Prostate gland (tissue), 2 donors: ENCODE data around the gene PTRH1. TPM values are rescaled to one million over a fixed set of nuclear protein-coding genes. Genes with fewer than 3 reads are reported as not detected.

Experiments
- DNase-seq: peaks from one replicate; pipeline ENCODE4 v3.0.0-alpha.2; 2019; ENCODE audit warnings: low spot score
- H3K27ac ChIP-seq, 2 donors: fragments of 200-600 bp; sonication (generic); 2 replicates each; pipeline ENCODE4 v1.5.1; 2017 to 2019
- H3K27me3 ChIP-seq: fragments of 200-600 bp; sonication (generic); replicated peaks from 2 replicates; pipeline ENCODE4 v1.5.1; 2019; ENCODE audit not compliant: insufficient read depth
- H3K36me3 ChIP-seq, 2 donors: fragments of 200-600 bp; sonication (generic); 1 replicate in 1 of 2; 2 replicates in 1 of 2; pipeline versions ENCODE4 v1.5.1 to v1.8.1; 2017 to 2019
- H3K4me1 ChIP-seq: fragments of 200-600 bp; sonication (generic); replicated peaks from 2 replicates; pipeline ENCODE4 v1.5.1; 2019
- H3K4me3 ChIP-seq, 2 donors: fragments of 200-600 bp; sonication (generic); 2 replicates each; pipeline ENCODE4 v1.5.1; 2017 to 2019
- H3K9me3 ChIP-seq: fragments of 200-600 bp; sonication (generic); 2 replicates; pipeline ENCODE4 v1.5.1; 2017
- POLR2A ChIP-seq: fragments of 450-650 bp; IDR thresholded peaks from one replicate; pipeline ENCODE4 v1.6.1; 2016; ENCODE audit warnings: antibody characterized with exemption, mild to moderate bottlenecking
- POLR2AphosphoS5 ChIP-seq: sonication (generic); formaldehyde crosslinking; IDR thresholded peaks from one replicate; pipeline ENCODE4 v1.6.1; 2017; ENCODE audit warnings: antibody characterized with exemption
- WGBS: methylation state at CpG from one replicate; pipeline ENCODE4 v1.1.5; 2018; 5-methylcytosine and 5-hydroxymethylcytosine counted together
- intact Hi-C: fragments of 100-400 bp; cut with DNase I; formaldehyde crosslinking; loops from one replicate; pipeline ENCODE4 v1.14.2; 2022
- total RNA-seq, 2 donors: library from RNA; depleted of rRNA; stranded (reverse); fragments of >200 nt; gene quantifications; one replicate each; pipeline ENCODE4 v1.1.0, GENCODE V29; 2016
- TF ChIP-seq, protein P1 (sequence below), 4 experiments: fragments of 200-600 bp in 2 of 4; fragments of 450-650 bp in 2 of 4; sonication (generic) in 2 of 4; IDR thresholded peaks; 1 replicate in 3 of 4; 2 replicates in 1 of 4; pipeline ENCODE4 v1.5.1; 2016 to 2019; ENCODE audit warnings: antibody characterized with exemption in 4 of 4, mild to moderate bottlenecking in 2 of 4, moderate library complexity in 2 of 4

PTRH1 gene
- total RNA-seq, 2 donors from 2014 or later = 25.4 to 28.6 TPM

DNA sequence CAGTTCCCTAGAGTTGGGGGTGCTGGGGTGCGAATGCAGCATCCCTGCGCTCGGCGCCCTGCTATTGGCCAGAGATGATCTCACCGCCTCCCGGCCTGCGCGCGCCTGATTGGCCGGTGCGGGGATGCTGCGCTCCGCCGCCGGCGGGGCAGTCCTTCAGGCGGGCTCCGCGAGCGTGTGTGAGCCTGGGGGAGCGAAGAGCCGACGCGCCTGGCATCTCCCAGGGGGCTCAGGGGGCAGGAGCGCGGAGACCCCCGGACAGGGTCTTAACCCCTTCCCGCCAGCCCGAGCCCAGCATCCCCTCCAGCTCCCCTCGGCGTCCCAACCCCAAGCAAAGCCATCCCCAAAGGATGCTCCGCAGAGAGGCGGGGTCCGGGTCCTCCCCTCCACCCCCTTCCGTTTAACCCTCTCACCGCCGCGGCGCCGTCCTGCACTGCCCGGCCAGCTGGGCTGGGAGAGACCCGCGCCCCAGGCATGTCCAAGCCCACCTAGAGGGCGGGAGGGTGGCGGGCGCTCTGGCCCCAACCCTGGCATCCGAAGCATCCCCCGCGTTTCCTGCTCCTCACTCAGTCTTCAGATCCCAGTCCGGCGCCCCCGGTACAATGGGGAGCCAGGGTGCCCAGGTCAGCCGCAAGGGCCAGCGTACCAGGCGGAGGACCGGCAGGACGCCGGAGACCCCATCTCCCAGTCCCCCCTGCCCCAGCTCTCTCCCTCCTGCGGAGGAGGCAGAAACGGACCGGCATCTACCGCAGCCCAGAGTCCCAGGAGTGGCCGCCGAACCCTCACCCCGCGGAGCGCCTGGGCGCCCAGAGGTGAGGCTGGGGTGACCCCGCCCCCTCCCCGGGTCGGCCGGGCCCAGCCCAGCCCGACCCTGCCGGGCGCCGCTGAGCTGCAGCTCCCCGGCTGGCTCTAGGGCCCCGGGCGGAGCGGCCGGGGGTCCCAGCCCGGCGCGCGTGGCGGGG, 38.9 kb upstream of the PTRH1 start:
- 15% methylated on average over 49 of the region's 86 CpGs for WGBS
- no peak for TF ChIP-seq POLR2AphosphoS5
- TF ChIP-seq, protein P1, sequence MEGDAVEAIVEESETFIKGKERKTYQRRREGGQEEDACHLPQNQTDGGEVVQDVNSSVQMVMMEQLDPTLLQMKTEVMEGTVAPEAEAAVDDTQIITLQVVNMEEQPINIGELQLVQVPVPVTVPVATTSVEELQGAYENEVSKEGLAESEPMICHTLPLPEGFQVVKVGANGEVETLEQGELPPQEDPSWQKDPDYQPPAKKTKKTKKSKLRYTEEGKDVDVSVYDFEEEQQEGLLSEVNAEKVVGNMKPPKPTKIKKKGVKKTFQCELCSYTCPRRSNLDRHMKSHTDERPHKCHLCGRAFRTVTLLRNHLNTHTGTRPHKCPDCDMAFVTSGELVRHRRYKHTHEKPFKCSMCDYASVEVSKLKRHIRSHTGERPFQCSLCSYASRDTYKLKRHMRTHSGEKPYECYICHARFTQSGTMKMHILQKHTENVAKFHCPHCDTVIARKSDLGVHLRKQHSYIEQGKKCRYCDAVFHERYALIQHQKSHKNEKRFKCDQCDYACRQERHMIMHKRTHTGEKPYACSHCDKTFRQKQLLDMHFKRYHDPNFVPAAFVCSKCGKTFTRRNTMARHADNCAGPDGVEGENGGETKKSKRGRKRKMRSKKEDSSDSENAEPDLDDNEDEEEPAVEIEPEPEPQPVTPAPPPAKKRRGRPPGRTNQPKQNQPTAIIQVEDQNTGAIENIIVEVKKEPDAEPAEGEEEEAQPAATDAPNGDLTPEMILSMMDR (IDR thresholded peaks at IDR 0.05) = no peak
- no peak for TF ChIP-seq POLR2A
- peaks cover 7% of the 10 kb centered on the region for H3K27me3 ChIP-seq
- no peak overlapping the region for H3K4me3 ChIP-seq
- no peaks in the 10 kb centered on the region for H3K36me3 ChIP-seq
- no peak overlapping the region for H3K27ac ChIP-seq
- no peak for DNase-seq
- H3K4me1 ChIP-seq = no peaks in the 10 kb centered on the region
- H3K9me3 ChIP-seq = no peaks in the 10 kb centered on the region
- intact Hi-C loops = no loop called here

DNA sequence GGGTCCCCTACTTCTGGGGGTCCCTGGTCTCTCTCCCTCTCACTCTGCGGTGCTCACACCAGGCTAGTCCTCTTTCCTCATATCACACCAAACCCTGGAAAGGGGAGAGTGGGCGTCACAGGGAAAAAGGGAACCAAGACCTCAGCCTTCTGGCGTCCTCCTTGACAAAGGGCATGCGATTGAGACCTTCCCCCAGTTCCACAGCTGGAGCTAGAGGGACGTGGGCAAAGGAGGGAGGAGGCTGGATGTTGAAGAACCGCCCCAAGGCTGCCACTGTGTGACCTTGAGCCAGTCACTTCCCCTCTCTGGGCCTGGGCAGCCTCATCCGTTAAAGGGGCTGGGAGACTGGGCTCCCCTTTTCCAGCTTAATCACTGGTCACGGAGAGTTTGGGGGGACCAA, 38.2 kb upstream of the PTRH1 start:
- WGBS = 52% methylated on average over 8 of the region's 8 CpGs
- Histone ChIP-seq H3K9me3 (no peaks in the 10 kb centered on the region), H3K4me3 (no peak overlapping the region), H3K4me1 (no peaks in the 10 kb centered on the region), H3K36me3 (no peaks in the 10 kb centered on the region), H3K27me3 (peaks cover 7% of the 10 kb centered on the region), H3K27ac (no peak overlapping the region)
- intact Hi-C loops = no loop called here
- no peak for DNase-seq
- TF ChIP-seq, protein P1 (IDR thresholded peaks at IDR 0.05) = no peak
- TF ChIP-seq POLR2AphosphoS5 (no peak), POLR2A (no peak)

DNA sequence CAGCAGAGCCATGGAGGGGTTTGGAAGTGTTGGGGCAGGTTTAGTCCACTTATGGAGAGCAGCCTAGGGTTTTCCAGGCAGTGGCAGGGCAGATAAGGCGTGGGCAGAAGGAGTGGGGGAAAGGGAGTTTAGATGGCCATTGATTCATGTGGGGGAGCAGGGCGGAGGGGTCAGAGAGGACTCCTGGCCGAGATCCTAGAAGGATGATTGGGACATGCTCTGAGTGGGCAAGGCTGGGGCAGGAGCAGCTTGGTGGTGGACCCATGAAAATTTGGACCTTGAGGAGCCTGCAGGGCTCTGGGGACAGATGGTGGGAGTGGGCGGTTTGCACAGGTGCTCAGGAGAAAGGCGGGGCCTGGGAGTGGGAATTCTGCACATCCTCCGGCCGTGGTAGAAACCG, 37.7 kb upstream of the PTRH1 start:
- no peaks in the 10 kb centered on the region for H3K4me1 ChIP-seq
- H3K27ac ChIP-seq = no peak overlapping the region
- 54% methylated on average over 8 of the region's 8 CpGs for WGBS
- H3K27me3 ChIP-seq = peaks cover 7% of the 10 kb centered on the region
- DNase-seq = no peak
- no peaks in the 10 kb centered on the region for H3K36me3 ChIP-seq
- no peak for TF ChIP-seq POLR2AphosphoS5
- TF ChIP-seq, protein P1 (IDR thresholded peaks at IDR 0.05) = no peak
- no peak for TF ChIP-seq POLR2A
- no peak overlapping the region for H3K4me3 ChIP-seq
- intact Hi-C loops = no loop called here
- H3K9me3 ChIP-seq = no peaks in the 10 kb centered on the region

DNA sequence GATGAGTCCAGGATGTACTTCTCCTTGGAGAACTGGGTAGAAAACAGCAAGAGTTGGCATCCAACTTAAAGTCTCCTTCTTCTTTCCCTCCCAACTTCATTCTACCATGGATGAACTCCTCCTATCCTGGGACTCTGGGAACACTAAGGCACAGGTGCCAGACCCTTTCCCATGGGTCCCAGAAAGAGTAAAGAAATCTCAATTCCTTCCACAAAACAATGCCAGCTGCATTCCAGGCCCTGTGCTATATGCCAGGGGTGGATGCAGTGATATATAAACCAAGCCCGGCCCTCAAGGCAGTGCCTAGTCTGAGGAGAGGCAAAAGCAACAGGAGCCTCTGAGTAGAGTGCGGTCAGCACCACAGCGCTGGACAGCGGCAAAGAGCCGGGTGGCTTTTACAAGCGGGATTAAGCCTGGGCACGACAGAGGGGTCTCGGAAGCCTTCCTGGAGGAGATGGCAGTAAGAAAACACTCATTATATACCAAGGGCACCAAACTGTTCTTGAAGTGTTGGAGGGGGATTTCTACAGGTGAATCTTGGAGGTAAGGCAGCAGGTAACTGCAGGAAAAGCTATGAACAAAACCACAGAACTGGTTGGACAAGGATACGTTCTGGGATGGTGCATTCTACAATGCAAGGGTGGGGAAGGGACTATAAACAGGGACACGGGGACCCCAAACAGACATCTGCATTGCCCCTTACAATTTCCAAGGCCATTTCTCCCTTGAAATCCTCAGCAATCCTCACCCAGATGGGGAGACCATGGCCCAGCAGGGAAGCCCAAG, 36.0 kb upstream of the PTRH1 start:
- H3K27ac ChIP-seq = no peak overlapping the region
- TF ChIP-seq POLR2A (no peak), POLR2AphosphoS5 (no peak)
- TF ChIP-seq, protein P1 (IDR thresholded peaks at IDR 0.05) = no peak
- H3K9me3 ChIP-seq = no peaks in the 10 kb centered on the region
- no peaks in the 10 kb centered on the region for H3K36me3 ChIP-seq
- intact Hi-C loops = no loop called here
- no peak overlapping the region for H3K4me3 ChIP-seq
- WGBS = 21% methylated on average over 10 of the region's 10 CpGs
- DNase-seq = no peak
- no peaks in the 10 kb centered on the region for H3K4me1 ChIP-seq
- H3K27me3 ChIP-seq = peaks cover 7% of the 10 kb centered on the region
